WTC11 (cell line): Measurements from ENCODE around the gene EEA1. TPM values are rescaled to one million over a fixed set of nuclear protein-coding genes. Genes with fewer than 3 reads are reported as not detected.

Experiments used
- ATAC-seq: fragments of 200-7000 bp; cut with Tn5 transposase; 2 replicates; pipeline ENCODE4 v1.10.0; 2021; ENCODE audit warnings: mild to moderate bottlenecking, moderate library complexity
- CTCF ChIA-PET: fragments of 300-600 bp; sonication (Branson Sonifier 250); formaldehyde crosslinking; loops from one replicate; lab custom pipeline; 2021; ENCODE audit warnings: antibody characterized with exemption; lab: Charles Lee
- POLR2A ChIA-PET: fragments of 350-600 bp; sonication (Branson Sonifier 250); formaldehyde crosslinking; loops from one replicate; lab custom pipeline; 2021; ENCODE audit warnings: antibody characterized with exemption; lab: Charles Lee
- DNase-seq: peaks from one replicate; pipeline ENCODE4 v3.0.0; 2021; ENCODE audit warnings: low spot score
- H3K27ac Mint-ChIP-seq: 2 replicates; pipeline ENCODE4 v1.8.0; 2021; ENCODE audit warnings: mixed read lengths
- H3K27me3 Mint-ChIP-seq: 2 replicates; pipeline ENCODE4 v1.8.0; 2021; ENCODE audit warnings: low read depth, mild to moderate bottlenecking, moderate library complexity, mixed read lengths
- H3K36me3 Mint-ChIP-seq: 2 replicates; pipeline ENCODE4 v1.8.0; 2021; ENCODE audit warnings: mixed read lengths
- H3K4me1 Mint-ChIP-seq: 2 replicates; pipeline ENCODE4 v1.8.0; 2022; ENCODE audit warnings: mixed read lengths
- H3K4me3 Mint-ChIP-seq: 2 replicates; pipeline ENCODE4 v1.8.0; 2021; ENCODE audit warnings: mild to moderate bottlenecking, moderate library complexity, mixed read lengths
- H3K9me3 Mint-ChIP-seq: 2 replicates; pipeline ENCODE4 v1.8.0; 2021; ENCODE audit warnings: mixed read lengths
- ATF1 ChIP-seq: sonication (generic); formaldehyde crosslinking; IDR thresholded peaks from 2 replicates; pipeline ENCODE4 v1.8.1; 2023; ENCODE audit warnings: mild to moderate bottlenecking, moderate library complexity, missing genetic modification reagents
- FOXK1 ChIP-seq: sonication (generic); formaldehyde crosslinking; IDR thresholded peaks from 2 replicates; pipeline ENCODE4 v1.8.0; 2022; ENCODE audit warnings: mild to moderate bottlenecking, moderate library complexity, missing genetic modification reagents
- FOXP1 ChIP-seq: sonication (generic); formaldehyde crosslinking; IDR thresholded peaks from 2 replicates; pipeline ENCODE4 v1.8.0; 2022; ENCODE audit warnings: missing genetic modification reagents, mild to moderate bottlenecking, moderate library complexity, borderline replicate concordance
- GABPB1 ChIP-seq: sonication (generic); formaldehyde crosslinking; IDR thresholded peaks from 2 replicates; pipeline ENCODE4 v1.8.1; 2023; ENCODE audit warnings: mild to moderate bottlenecking, missing genetic modification reagents
- KAT7 ChIP-seq: sonication (generic); formaldehyde crosslinking; IDR thresholded peaks from 2 replicates; pipeline ENCODE4 v1.8.1; 2023; ENCODE audit warnings: missing genetic modification reagents, mild to moderate bottlenecking, borderline replicate concordance
- MYBL2 ChIP-seq: sonication (generic); formaldehyde crosslinking; IDR thresholded peaks from 2 replicates; pipeline ENCODE4 v1.8.1; 2023; ENCODE audit warnings: mild to moderate bottlenecking, moderate library complexity, missing genetic modification reagents
- NR3C1 ChIP-seq: sonication (generic); formaldehyde crosslinking; conservative IDR thresholded peaks from 2 replicates; pipeline ENCODE4 v1.8.1; 2023; ENCODE audit warnings: low read depth, mild to moderate bottlenecking, missing genetic modification reagents
- OVOL2 ChIP-seq: fragments of 250-450 bp; sonication (Bioruptor Pico); IDR thresholded peaks from 2 replicates; pipeline ENCODE4 v1.9.0; 2021; ENCODE audit warnings: mild to moderate bottlenecking, borderline replicate concordance
- TCF7 ChIP-seq: sonication (generic); formaldehyde crosslinking; IDR thresholded peaks from 2 replicates; pipeline ENCODE4 v1.8.0; 2022; ENCODE audit warnings: mild to moderate bottlenecking, low read depth, missing genetic modification reagents, moderate library complexity
- ZNF121 ChIP-seq: sonication (generic); formaldehyde crosslinking; IDR thresholded peaks from 2 replicates; pipeline ENCODE4 v1.8.0; 2023; ENCODE audit warnings: missing genetic modification reagents
- ZNF138 ChIP-seq: sonication (generic); formaldehyde crosslinking; conservative IDR thresholded peaks from 2 replicates; pipeline ENCODE4 v1.8.1; 2022; ENCODE audit warnings: mild to moderate bottlenecking, moderate library complexity, missing genetic modification reagents
- total RNA-seq: library from RNA; stranded (reverse); gene quantifications from 3 replicates; pipeline ENCODE4 v1.2.3, GENCODE V29; 2021
- TF ChIP-seq, protein P1 (sequence below): sonication (generic); formaldehyde crosslinking; IDR thresholded peaks from 2 replicates; pipeline ENCODE4 v1.8.1; 2022; ENCODE audit warnings: mild to moderate bottlenecking, missing genetic modification reagents, moderate library complexity, borderline replicate concordance
- TF ChIP-seq, protein P2 (sequence below): fragments of 250-450 bp; sonication (Bioruptor Pico); conservative IDR thresholded peaks from 2 replicates; pipeline ENCODE4 v1.9.0; 2021; ENCODE audit warnings: mild to moderate bottlenecking
- TF ChIP-seq, protein P3 (sequence below): sonication (generic); formaldehyde crosslinking; IDR thresholded peaks from 2 replicates; pipeline ENCODE4 v1.8.1; 2023; ENCODE audit warnings: mild to moderate bottlenecking, missing genetic modification reagents
- TF ChIP-seq, protein P4 (sequence below): fragments of 200-600 bp; IDR thresholded peaks from 2 replicates; pipeline ENCODE4 v1.8.0; 2022; ENCODE audit warnings: antibody characterized with exemption
- TF ChIP-seq, protein P5 (sequence below): sonication (generic); formaldehyde crosslinking; IDR thresholded peaks from 2 replicates; pipeline ENCODE4 v1.8.0; 2023; ENCODE audit warnings: missing genetic modification reagents
- TF ChIP-seq, protein P6 (sequence below): fragments of 250-450 bp; sonication (Bioruptor Pico); IDR thresholded peaks from 2 replicates; pipeline ENCODE4 v1.9.0; 2021; ENCODE audit warnings: mild to moderate bottlenecking, borderline replicate concordance
- TF ChIP-seq, protein P7 (sequence below): sonication (generic); formaldehyde crosslinking; IDR thresholded peaks from 2 replicates; pipeline ENCODE4 v1.8.1; 2023; ENCODE audit warnings: mild to moderate bottlenecking, missing genetic modification reagents

The EEA1 gene
- total RNA-seq, 1 experiment from 2014 or later, result 20.3 TPM

DNA sequence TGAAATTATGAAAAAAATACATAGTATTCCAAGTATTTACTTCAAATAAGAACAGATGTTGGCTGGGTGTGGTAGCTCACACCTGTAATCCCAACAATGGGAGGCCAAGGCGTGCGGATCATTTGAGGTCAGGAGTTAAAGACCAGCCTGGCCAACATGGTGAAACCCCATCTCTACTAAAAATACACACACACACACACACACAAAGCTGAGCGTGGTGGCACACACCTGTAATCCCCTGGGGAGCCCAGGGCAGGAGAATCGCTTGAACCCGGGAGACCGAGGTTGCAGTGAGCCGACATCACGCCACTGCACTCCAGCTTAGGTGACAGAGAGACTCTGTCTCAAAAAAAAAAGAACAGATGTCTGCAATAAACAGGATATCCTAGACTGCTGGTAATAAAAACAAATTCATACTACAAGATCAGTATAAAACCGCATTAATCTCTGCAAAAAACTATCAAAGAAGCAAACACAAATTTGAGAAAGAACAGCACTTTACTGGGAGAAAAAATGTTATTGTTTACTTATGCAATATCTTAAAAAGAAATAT is 23.8 kb downstream of the EEA1 start:
- Mint-ChIP-seq H3K4me1 (peaks cover 7% of the 10 kb centered on the region), H3K36me3 (peaks cover 15% of the 10 kb centered on the region), H3K27ac (no peak overlapping the region), H3K27me3 (no peaks in the 10 kb centered on the region), H3K9me3 (peaks cover 14% of the 10 kb centered on the region), H3K4me3 (no peak overlapping the region)
- TF ChIP-seq, protein P1, sequence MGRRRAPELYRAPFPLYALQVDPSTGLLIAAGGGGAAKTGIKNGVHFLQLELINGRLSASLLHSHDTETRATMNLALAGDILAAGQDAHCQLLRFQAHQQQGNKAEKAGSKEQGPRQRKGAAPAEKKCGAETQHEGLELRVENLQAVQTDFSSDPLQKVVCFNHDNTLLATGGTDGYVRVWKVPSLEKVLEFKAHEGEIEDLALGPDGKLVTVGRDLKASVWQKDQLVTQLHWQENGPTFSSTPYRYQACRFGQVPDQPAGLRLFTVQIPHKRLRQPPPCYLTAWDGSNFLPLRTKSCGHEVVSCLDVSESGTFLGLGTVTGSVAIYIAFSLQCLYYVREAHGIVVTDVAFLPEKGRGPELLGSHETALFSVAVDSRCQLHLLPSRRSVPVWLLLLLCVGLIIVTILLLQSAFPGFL (CRISPR knock-in tag), result no peak
- no peak for TF ChIP-seq ZNF138 (CRISPR knock-in tag)
- TF ChIP-seq, protein P2, sequence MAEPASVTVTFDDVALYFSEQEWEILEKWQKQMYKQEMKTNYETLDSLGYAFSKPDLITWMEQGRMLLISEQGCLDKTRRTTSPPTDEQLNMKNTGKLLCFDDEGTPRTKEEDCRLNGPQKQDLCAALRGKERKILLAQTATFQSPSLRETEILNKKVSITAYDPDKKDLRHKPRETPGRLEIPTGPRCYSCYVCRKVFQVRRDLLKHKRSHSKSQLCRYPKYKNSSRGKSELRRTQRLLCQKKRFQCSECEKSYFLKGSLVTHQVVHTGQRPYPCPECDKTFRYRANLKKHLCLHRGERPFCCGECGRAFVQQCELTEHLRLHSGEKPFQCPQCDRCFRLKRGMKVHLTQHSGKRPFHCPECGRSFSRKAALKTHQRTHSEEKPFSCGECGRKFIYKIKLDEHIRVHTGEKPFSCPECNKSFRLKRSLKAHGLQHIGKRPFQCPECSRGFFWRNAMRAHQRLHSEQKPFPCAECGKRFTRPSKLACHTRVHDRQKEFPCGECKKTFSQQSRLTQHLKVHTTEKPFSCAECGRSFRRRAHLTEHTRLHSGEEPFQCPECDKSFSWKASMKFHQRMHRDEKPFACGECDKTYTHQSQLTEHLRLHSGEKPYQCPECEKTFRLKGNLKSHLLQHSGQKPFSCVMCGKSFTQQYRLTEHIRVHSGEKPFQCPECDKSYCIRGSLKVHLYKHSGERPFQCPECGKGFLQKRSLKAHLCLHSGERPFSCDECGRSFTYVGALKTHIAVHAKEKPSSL (CRISPR knock-in tag), result no peak
- TF ChIP-seq ATF1, result no peak
- DNase-seq, result no peak
- no peak for ATAC-seq
- ChIA-PET POLR2A (no interaction called here), CTCF (no interaction called here)

DNA sequence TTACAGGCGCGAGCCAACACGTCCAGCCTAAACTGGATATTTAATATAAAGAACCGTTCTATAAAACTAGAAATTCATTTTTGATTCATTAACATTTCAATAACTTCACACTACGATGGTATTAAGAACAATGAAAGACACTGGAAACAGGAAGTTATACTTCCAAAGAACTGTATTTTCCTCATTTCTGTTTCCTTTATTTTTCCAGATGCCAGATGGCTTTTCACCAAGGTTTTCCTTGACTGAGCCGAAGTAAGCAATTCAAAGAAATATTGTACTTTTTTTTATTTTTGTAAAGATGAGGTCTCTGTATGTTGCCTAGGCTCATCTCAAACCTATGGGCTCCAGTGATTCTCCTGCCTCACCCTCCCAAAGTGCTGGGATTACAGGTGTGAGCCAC is 28.2 kb downstream of the EEA1 start:
- H3K36me3 Mint-ChIP-seq, result peaks cover 5% of the 10 kb centered on the region; the same call in 1 of the 2 replicates
- peaks cover 6% of the 10 kb centered on the region for H3K9me3 Mint-ChIP-seq
- H3K27me3 Mint-ChIP-seq, result no peaks in the 10 kb centered on the region
- TF ChIP-seq FOXK1 (CRISPR knock-in tag) (no peak), MYBL2 (no peak), OVOL2 (CRISPR knock-in tag) (no peak), KAT7 (no peak), NR3C1 (CRISPR knock-in tag) (no peak), TCF7 (CRISPR knock-in tag) (no peak), FOXP1 (no peak), GABPB1 (CRISPR knock-in tag) (no peak), ZNF121 (no peak)
- TF ChIP-seq, protein P3, sequence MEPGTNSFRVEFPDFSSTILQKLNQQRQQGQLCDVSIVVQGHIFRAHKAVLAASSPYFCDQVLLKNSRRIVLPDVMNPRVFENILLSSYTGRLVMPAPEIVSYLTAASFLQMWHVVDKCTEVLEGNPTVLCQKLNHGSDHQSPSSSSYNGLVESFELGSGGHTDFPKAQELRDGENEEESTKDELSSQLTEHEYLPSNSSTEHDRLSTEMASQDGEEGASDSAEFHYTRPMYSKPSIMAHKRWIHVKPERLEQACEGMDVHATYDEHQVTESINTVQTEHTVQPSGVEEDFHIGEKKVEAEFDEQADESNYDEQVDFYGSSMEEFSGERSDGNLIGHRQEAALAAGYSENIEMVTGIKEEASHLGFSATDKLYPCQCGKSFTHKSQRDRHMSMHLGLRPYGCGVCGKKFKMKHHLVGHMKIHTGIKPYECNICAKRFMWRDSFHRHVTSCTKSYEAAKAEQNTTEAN (CRISPR knock-in tag), result no peak
- TF ChIP-seq, protein P4, sequence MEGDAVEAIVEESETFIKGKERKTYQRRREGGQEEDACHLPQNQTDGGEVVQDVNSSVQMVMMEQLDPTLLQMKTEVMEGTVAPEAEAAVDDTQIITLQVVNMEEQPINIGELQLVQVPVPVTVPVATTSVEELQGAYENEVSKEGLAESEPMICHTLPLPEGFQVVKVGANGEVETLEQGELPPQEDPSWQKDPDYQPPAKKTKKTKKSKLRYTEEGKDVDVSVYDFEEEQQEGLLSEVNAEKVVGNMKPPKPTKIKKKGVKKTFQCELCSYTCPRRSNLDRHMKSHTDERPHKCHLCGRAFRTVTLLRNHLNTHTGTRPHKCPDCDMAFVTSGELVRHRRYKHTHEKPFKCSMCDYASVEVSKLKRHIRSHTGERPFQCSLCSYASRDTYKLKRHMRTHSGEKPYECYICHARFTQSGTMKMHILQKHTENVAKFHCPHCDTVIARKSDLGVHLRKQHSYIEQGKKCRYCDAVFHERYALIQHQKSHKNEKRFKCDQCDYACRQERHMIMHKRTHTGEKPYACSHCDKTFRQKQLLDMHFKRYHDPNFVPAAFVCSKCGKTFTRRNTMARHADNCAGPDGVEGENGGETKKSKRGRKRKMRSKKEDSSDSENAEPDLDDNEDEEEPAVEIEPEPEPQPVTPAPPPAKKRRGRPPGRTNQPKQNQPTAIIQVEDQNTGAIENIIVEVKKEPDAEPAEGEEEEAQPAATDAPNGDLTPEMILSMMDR, result no peak
- TF ChIP-seq, protein P5, sequence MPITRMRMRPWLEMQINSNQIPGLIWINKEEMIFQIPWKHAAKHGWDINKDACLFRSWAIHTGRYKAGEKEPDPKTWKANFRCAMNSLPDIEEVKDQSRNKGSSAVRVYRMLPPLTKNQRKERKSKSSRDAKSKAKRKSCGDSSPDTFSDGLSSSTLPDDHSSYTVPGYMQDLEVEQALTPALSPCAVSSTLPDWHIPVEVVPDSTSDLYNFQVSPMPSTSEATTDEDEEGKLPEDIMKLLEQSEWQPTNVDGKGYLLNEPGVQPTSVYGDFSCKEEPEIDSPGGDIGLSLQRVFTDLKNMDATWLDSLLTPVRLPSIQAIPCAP, result no peak
- TF ChIP-seq, protein P6, sequence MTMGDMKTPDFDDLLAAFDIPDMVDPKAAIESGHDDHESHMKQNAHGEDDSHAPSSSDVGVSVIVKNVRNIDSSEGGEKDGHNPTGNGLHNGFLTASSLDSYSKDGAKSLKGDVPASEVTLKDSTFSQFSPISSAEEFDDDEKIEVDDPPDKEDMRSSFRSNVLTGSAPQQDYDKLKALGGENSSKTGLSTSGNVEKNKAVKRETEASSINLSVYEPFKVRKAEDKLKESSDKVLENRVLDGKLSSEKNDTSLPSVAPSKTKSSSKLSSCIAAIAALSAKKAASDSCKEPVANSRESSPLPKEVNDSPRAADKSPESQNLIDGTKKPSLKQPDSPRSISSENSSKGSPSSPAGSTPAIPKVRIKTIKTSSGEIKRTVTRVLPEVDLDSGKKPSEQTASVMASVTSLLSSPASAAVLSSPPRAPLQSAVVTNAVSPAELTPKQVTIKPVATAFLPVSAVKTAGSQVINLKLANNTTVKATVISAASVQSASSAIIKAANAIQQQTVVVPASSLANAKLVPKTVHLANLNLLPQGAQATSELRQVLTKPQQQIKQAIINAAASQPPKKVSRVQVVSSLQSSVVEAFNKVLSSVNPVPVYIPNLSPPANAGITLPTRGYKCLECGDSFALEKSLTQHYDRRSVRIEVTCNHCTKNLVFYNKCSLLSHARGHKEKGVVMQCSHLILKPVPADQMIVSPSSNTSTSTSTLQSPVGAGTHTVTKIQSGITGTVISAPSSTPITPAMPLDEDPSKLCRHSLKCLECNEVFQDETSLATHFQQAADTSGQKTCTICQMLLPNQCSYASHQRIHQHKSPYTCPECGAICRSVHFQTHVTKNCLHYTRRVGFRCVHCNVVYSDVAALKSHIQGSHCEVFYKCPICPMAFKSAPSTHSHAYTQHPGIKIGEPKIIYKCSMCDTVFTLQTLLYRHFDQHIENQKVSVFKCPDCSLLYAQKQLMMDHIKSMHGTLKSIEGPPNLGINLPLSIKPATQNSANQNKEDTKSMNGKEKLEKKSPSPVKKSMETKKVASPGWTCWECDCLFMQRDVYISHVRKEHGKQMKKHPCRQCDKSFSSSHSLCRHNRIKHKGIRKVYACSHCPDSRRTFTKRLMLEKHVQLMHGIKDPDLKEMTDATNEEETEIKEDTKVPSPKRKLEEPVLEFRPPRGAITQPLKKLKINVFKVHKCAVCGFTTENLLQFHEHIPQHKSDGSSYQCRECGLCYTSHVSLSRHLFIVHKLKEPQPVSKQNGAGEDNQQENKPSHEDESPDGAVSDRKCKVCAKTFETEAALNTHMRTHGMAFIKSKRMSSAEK (CRISPR knock-in tag), result no peak
- TF ChIP-seq, protein P2 (CRISPR knock-in tag), result no peak
- TF ChIP-seq, protein P7, sequence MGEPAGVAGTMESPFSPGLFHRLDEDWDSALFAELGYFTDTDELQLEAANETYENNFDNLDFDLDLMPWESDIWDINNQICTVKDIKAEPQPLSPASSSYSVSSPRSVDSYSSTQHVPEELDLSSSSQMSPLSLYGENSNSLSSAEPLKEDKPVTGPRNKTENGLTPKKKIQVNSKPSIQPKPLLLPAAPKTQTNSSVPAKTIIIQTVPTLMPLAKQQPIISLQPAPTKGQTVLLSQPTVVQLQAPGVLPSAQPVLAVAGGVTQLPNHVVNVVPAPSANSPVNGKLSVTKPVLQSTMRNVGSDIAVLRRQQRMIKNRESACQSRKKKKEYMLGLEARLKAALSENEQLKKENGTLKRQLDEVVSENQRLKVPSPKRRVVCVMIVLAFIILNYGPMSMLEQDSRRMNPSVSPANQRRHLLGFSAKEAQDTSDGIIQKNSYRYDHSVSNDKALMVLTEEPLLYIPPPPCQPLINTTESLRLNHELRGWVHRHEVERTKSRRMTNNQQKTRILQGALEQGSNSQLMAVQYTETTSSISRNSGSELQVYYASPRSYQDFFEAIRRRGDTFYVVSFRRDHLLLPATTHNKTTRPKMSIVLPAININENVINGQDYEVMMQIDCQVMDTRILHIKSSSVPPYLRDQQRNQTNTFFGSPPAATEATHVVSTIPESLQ, result no peak

More for the DNA sequence above, 28.2 kb downstream of the EEA1 start:
- ChIA-PET POLR2A (no interaction called here), CTCF (no interaction called here)
- no peak for DNase-seq
- no peak overlapping the region for H3K27ac Mint-ChIP-seq
- H3K4me1 Mint-ChIP-seq, result peaks cover 5% of the 10 kb centered on the region
- H3K4me3 Mint-ChIP-seq, result no peak overlapping the region
- no peak for ATAC-seq
